Stimulated activated naive CD8-positive, alpha-beta T cell treated with anti-CD3 and anti-CD28 coated beads, Interleukin-15, Interleukin-2, amounts not matched to agents 100 ng/mL and 50 ng/mL, for 24 hours (primary cell): ENCODE results near the gene RBBP8NL.
"Not testable (repeated sequence)": the region's sequence is repeated elsewhere in the genome, so short reads cannot be mapped to it uniquely, and the experiment has no call there.

ENCODE experiments used
- H3K27ac Mint-ChIP-seq: one replicate; pipeline ENCODE4 v1.8.0; 2021; ENCODE audit warnings: mild to moderate bottlenecking, mixed read lengths
- H3K27me3 Mint-ChIP-seq: one replicate; pipeline ENCODE4 v1.8.0; 2021; ENCODE audit warnings: mixed read lengths
- H3K36me3 Mint-ChIP-seq: one replicate; pipeline ENCODE4 v1.8.0; 2021; ENCODE audit warnings: low read depth, mixed read lengths
- H3K4me1 Mint-ChIP-seq: one replicate; pipeline ENCODE4 v1.8.0; 2021; ENCODE audit warnings: low read depth, mixed read lengths
- H3K4me3 Mint-ChIP-seq: one replicate; pipeline ENCODE4 v1.8.0; 2021; ENCODE audit warnings: mild to moderate bottlenecking, mixed read lengths
- H3K9me3 Mint-ChIP-seq: one replicate; pipeline ENCODE4 v1.8.0; 2021; ENCODE audit warnings: mixed read lengths

The RBBP8NL gene

GRCh38 chr20:62377615-62378178 is 49.6 kb downstream of the RBBP8NL start:
- no peak overlapping the region for H3K27ac Mint-ChIP-seq
- H3K4me1 Mint-ChIP-seq: peaks cover 9% of the 10 kb centered on the region
- H3K27me3 Mint-ChIP-seq: peaks cover 5% of the 10 kb centered on the region
- peaks cover 10% of the 10 kb centered on the region for H3K36me3 Mint-ChIP-seq
- H3K9me3 Mint-ChIP-seq: peaks cover 6% of the 10 kb centered on the region
- no peak overlapping the region for H3K4me3 Mint-ChIP-seq

GRCh38 chr20:62377064-62377461 is 50.3 kb downstream of the RBBP8NL start:
- H3K9me3 Mint-ChIP-seq: peaks cover 4% of the 10 kb centered on the region
- H3K27me3 Mint-ChIP-seq: peaks cover 5% of the 10 kb centered on the region
- H3K27ac Mint-ChIP-seq: no peak overlapping the region
- no peak overlapping the region for H3K4me3 Mint-ChIP-seq
- H3K4me1 Mint-ChIP-seq: peaks cover 7% of the 10 kb centered on the region
- peaks cover 5% of the 10 kb centered on the region for H3K36me3 Mint-ChIP-seq

GRCh38 chr20:62376112-62377063 is 51.0 kb downstream of the RBBP8NL start:
- H3K27me3 Mint-ChIP-seq: peaks cover 5% of the 10 kb centered on the region
- H3K36me3 Mint-ChIP-seq: no peaks in the 10 kb centered on the region
- peaks cover 3% of the 10 kb centered on the region for H3K4me1 Mint-ChIP-seq
- H3K27ac Mint-ChIP-seq: no peak overlapping the region
- no peaks in the 10 kb centered on the region for H3K9me3 Mint-ChIP-seq
- no peak overlapping the region for H3K4me3 Mint-ChIP-seq

GRCh38 chr20:62374331-62375152 is 52.8 kb downstream of the RBBP8NL start:
- Mint-ChIP-seq H3K4me1 (peaks cover under 1% of the 10 kb centered on the region), H3K27me3 (peaks cover 5% of the 10 kb centered on the region), H3K4me3 (no peak overlapping the region), H3K27ac (no peak overlapping the region), H3K36me3 (no peaks in the 10 kb centered on the region), H3K9me3 (no peaks in the 10 kb centered on the region)

- H3K36me3 Mint-ChIP-seq, H3K27ac Mint-ChIP-seq, H3K9me3 Mint-ChIP-seq, H3K4me3 Mint-ChIP-seq, H3K27me3 Mint-ChIP-seq, H3K4me1 Mint-ChIP-seq: not testable (repeated sequence)
Measured at GRCh38 chr20:62373631-62374179, 53.6 kb downstream of the RBBP8NL start.

- Mint-ChIP-seq H3K36me3 (no peaks in the 10 kb centered on the region), H3K27ac (no peak overlapping the region), H3K27me3 (peaks cover 14% of the 10 kb centered on the region), H3K9me3 (no peaks in the 10 kb centered on the region), H3K4me3 (no peak overlapping the region), H3K4me1 (peaks cover 13% of the 10 kb centered on the region)
Measured at GRCh38 chr20:62372042-62372993, 55.0 kb downstream of the RBBP8NL start.

- H3K9me3 Mint-ChIP-seq: no peaks in the 10 kb centered on the region
- no peaks in the 10 kb centered on the region for H3K36me3 Mint-ChIP-seq
- H3K27ac Mint-ChIP-seq: no peak overlapping the region
- no peak overlapping the region for H3K4me3 Mint-ChIP-seq
- peaks cover 13% of the 10 kb centered on the region for H3K4me1 Mint-ChIP-seq
- H3K27me3 Mint-ChIP-seq: peaks cover 14% of the 10 kb centered on the region
Measured at GRCh38 chr20:62371588-62372041, 55.7 kb downstream of the RBBP8NL start.

GRCh38 chr20:62370807-62371587 is 56.3 kb downstream of the RBBP8NL start:
- H3K4me1 Mint-ChIP-seq: peaks cover 13% of the 10 kb centered on the region
- no peaks in the 10 kb centered on the region for H3K36me3 Mint-ChIP-seq
- no peak overlapping the region for H3K27ac Mint-ChIP-seq
- no peak overlapping the region for H3K4me3 Mint-ChIP-seq
- peaks cover 14% of the 10 kb centered on the region for H3K27me3 Mint-ChIP-seq
- no peaks in the 10 kb centered on the region for H3K9me3 Mint-ChIP-seq

- peaks cover 13% of the 10 kb centered on the region for H3K4me1 Mint-ChIP-seq
- no peaks in the 10 kb centered on the region for H3K36me3 Mint-ChIP-seq
- H3K27me3 Mint-ChIP-seq: peaks cover 15% of the 10 kb centered on the region
- no peaks in the 10 kb centered on the region for H3K9me3 Mint-ChIP-seq
- H3K4me3 Mint-ChIP-seq: no peak overlapping the region
- H3K27ac Mint-ChIP-seq: no peak overlapping the region
Measured at GRCh38 chr20:62370115-62370806, 57.1 kb downstream of the RBBP8NL start.

GRCh38 chr20:62369815-62370114 is 57.6 kb downstream of the RBBP8NL start:
- no peak overlapping the region for H3K4me3 Mint-ChIP-seq

GRCh38 chr20:62368976-62369814 is 58.1 kb downstream of the RBBP8NL start:
- peaks cover 13% of the 10 kb centered on the region for H3K4me1 Mint-ChIP-seq
- no peaks in the 10 kb centered on the region for H3K9me3 Mint-ChIP-seq
- no peak overlapping the region for H3K4me3 Mint-ChIP-seq
- H3K27ac Mint-ChIP-seq: no peak overlapping the region
- peaks cover 18% of the 10 kb centered on the region for H3K27me3 Mint-ChIP-seq
- H3K36me3 Mint-ChIP-seq: no peaks in the 10 kb centered on the region

More at GRCh38 chr20:62369815-62370114, 57.6 kb downstream of the RBBP8NL start:
- H3K9me3 Mint-ChIP-seq: no peaks in the 10 kb centered on the region
- H3K36me3 Mint-ChIP-seq: no peaks in the 10 kb centered on the region
- peaks cover 13% of the 10 kb centered on the region for H3K4me1 Mint-ChIP-seq
- H3K27me3 Mint-ChIP-seq: peaks cover 18% of the 10 kb centered on the region
- no peak overlapping the region for H3K27ac Mint-ChIP-seq

- Mint-ChIP-seq H3K27me3 (peaks cover 18% of the 10 kb centered on the region), H3K27ac (no peak overlapping the region), H3K9me3 (no peaks in the 10 kb centered on the region), H3K4me3 (no peak overlapping the region), H3K36me3 (no peaks in the 10 kb centered on the region), H3K4me1 (peaks cover 13% of the 10 kb centered on the region)
Measured at GRCh38 chr20:62368392-62368975, 58.9 kb downstream of the RBBP8NL start.
